Chondrocyte (in vitro differentiated cells): Measurements from ENCODE around the gene PPIH. TPM values are rescaled to one million over a fixed set of nuclear protein-coding genes. Genes with fewer than 3 reads are reported as not detected.
A peak's percentile ranks its signal among the peaks of the same experiment; 100 is the strongest.

Experiments used
- DNase-seq: peaks from one replicate; pipeline ENCODE4 v3.0.0; 2021; ENCODE audit warnings: mixed read lengths, low spot score
- H3K27ac Mint-ChIP-seq: one replicate; pipeline ENCODE4 v1.8.0; 2021; ENCODE audit warnings: mild to moderate bottlenecking, moderate library complexity, mixed read lengths; ENCODE audit not compliant: unreplicated experiment
- H3K27me3 Mint-ChIP-seq: 2 replicates; pipeline ENCODE4 v1.8.0; 2021; ENCODE audit warnings: low read depth, mixed read lengths
- H3K36me3 Mint-ChIP-seq: 2 replicates; pipeline ENCODE4 v1.8.0; 2021; ENCODE audit warnings: low read depth, mixed read lengths
- H3K4me1 Mint-ChIP-seq: 2 replicates; pipeline ENCODE4 v1.8.0; 2021; ENCODE audit warnings: low read depth, mild to moderate bottlenecking, mixed read lengths
- H3K4me3 Mint-ChIP-seq: one replicate; pipeline ENCODE4 v1.8.0; 2021; ENCODE audit warnings: mild to moderate bottlenecking, moderate library complexity, mixed read lengths; ENCODE audit not compliant: unreplicated experiment
- H3K9me3 Mint-ChIP-seq: 2 replicates; pipeline ENCODE4 v1.8.0; 2021; ENCODE audit warnings: low read depth, mixed read lengths
- CTCF ChIP-seq: fragments of 200-600 bp; sonication (generic); IDR thresholded peaks from 2 replicates; pipeline ENCODE4 v1.5.0; 2021; ENCODE audit warnings: antibody characterized with exemption, mild to moderate bottlenecking, moderate library complexity
- total RNA-seq: library from RNA; stranded (reverse); gene quantifications from 3 replicates; pipeline ENCODE4 v1.2.1, GENCODE V29; 2021

PPIH gene
- total RNA-seq, 1 donor from 2014 or later = 24.3 TPM

- no peaks in the 10 kb centered on the region for H3K36me3 Mint-ChIP-seq
- no peaks in the 10 kb centered on the region for H3K9me3 Mint-ChIP-seq
- no peak for TF ChIP-seq CTCF
- no peaks in the 10 kb centered on the region for H3K27me3 Mint-ChIP-seq
- DNase-seq = no peak
- H3K4me3 Mint-ChIP-seq = no peak overlapping the region
- H3K27ac Mint-ChIP-seq = no peak overlapping the region
- no peaks in the 10 kb centered on the region for H3K4me1 Mint-ChIP-seq
These were observed 19.1 kb upstream of the PPIH start for GRCh38 chr1:42639116-42639515.

GRCh38 chr1:42646056-42646455 is 12.2 kb upstream of the PPIH start:
- Mint-ChIP-seq H3K4me3 (no peak overlapping the region), H3K9me3 (peaks cover 13% of the 10 kb centered on the region), H3K27ac (no peak overlapping the region), H3K27me3 (peaks cover 20% of the 10 kb centered on the region), H3K4me1 (no peaks in the 10 kb centered on the region), H3K36me3 (peaks cover 10% of the 10 kb centered on the region)
- DNase-seq = no peak
- no peak for TF ChIP-seq CTCF

GRCh38 chr1:42657201-42657600 is 1.0 kb upstream of the PPIH start:
- Mint-ChIP-seq H3K4me3 (peak overlapping the region; percentile 91), H3K9me3 (no peaks in the 10 kb centered on the region), H3K27ac (peak overlapping the region; percentile 99), H3K36me3 (peaks cover 7% of the 10 kb centered on the region), H3K4me1 (peaks cover 17% of the 10 kb centered on the region), H3K27me3 (peaks cover 5% of the 10 kb centered on the region)
- no peak for TF ChIP-seq CTCF
- DNase-seq = no peak

GRCh38 chr1:42658877-42659337 is 684 bp downstream of the PPIH start:
- H3K4me1 Mint-ChIP-seq = peaks cover 17% of the 10 kb centered on the region
- peak overlapping the region; percentile 99 for H3K27ac Mint-ChIP-seq
- H3K9me3 Mint-ChIP-seq = no peaks in the 10 kb centered on the region
- peaks cover 7% of the 10 kb centered on the region for H3K36me3 Mint-ChIP-seq
- no peaks in the 10 kb centered on the region for H3K27me3 Mint-ChIP-seq
- no peak for TF ChIP-seq CTCF
- H3K4me3 Mint-ChIP-seq = peak overlapping the region; percentile 91
- DNase-seq = no peak

GRCh38 chr1:42660907-42661500 is 2.8 kb downstream of the PPIH start:
- no peak for TF ChIP-seq CTCF
- Mint-ChIP-seq H3K27ac (no peak overlapping the region), H3K4me1 (peaks cover 17% of the 10 kb centered on the region), H3K36me3 (peaks cover 11% of the 10 kb centered on the region), H3K4me3 (no peak overlapping the region), H3K27me3 (no peaks in the 10 kb centered on the region), H3K9me3 (no peaks in the 10 kb centered on the region)
- no peak for DNase-seq
